MM.1S (cell line): ENCODE data around the gene CLIC4.

Experiments
- DNase-seq: peaks from one replicate; pipeline ENCODE4 v3.0.0-alpha.2; 2015
- H2AFZ ChIP-seq: fragments of 300-600 bp; sonication (generic); 2 replicates; pipeline ENCODE4 v1.6.0; 2016; ENCODE audit warnings: antibody characterized with exemption, low read length
- H3F3A ChIP-seq: fragments of 300-600 bp; sonication (generic); 2 replicates; pipeline ENCODE4 v1.6.1; 2016; ENCODE audit warnings: mild to moderate bottlenecking, antibody characterized with exemption, low read length, moderate library complexity, mixed read lengths; ENCODE audit not compliant: insufficient read depth
- H3K27ac ChIP-seq: fragments of 300-600 bp; sonication (generic); 2 replicates; pipeline ENCODE4 v1.5.1; 2016; ENCODE audit warnings: mild to moderate bottlenecking, low read length
- H3K27me3 ChIP-seq: fragments of 300-600 bp; sonication (generic); replicated peaks from 2 replicates; pipeline ENCODE4 v1.6.0; 2016; ENCODE audit warnings: low read length; ENCODE audit not compliant: insufficient read depth
- H3K36me3 ChIP-seq: fragments of 300-600 bp; sonication (generic); replicated peaks from 2 replicates; pipeline ENCODE4 v1.6.1; 2016; ENCODE audit warnings: mild to moderate bottlenecking, low read length, mixed read lengths; ENCODE audit not compliant: insufficient read depth
- H3K4me1 ChIP-seq: fragments of 300-600 bp; sonication (generic); 2 replicates; pipeline ENCODE4 v1.6.1; 2016; ENCODE audit warnings: low read length, mixed read lengths
- H3K4me2 ChIP-seq: fragments of 300-600 bp; sonication (generic); 2 replicates; pipeline ENCODE4 v1.6.0; 2016; ENCODE audit warnings: low read depth, low read length
- H3K4me3 ChIP-seq: fragments of 300-600 bp; sonication (generic); 2 replicates; pipeline ENCODE4 v1.5.1; 2016; ENCODE audit warnings: low read length, mixed read lengths
- H3K79me2 ChIP-seq: fragments of 300-600 bp; sonication (generic); 2 replicates; pipeline ENCODE4 v1.6.1; 2016; ENCODE audit warnings: mixed run types, low read length, mixed read lengths
- H3K9ac ChIP-seq: fragments of 300-600 bp; sonication (generic); 2 replicates; pipeline ENCODE4 v1.6.1; 2016; ENCODE audit warnings: low read length, mixed read lengths
- H3K9me2 ChIP-seq: fragments of 300-600 bp; sonication (generic); replicated peaks from 2 replicates; pipeline ENCODE4 v1.6.1; 2016; ENCODE audit warnings: mild to moderate bottlenecking, low read length, mixed read lengths; ENCODE audit not compliant: insufficient read depth
- H3K9me3 ChIP-seq: fragments of 300-600 bp; sonication (generic); replicated peaks from 2 replicates; pipeline ENCODE4 v1.6.1; 2016; ENCODE audit warnings: mild to moderate bottlenecking, low read length, mixed read lengths; ENCODE audit not compliant: insufficient read depth
- H4K20me1 ChIP-seq: fragments of 300-600 bp; sonication (generic); 2 replicates; pipeline ENCODE4 v1.6.1; 2016; ENCODE audit warnings: mild to moderate bottlenecking, low read length, moderate library complexity, mixed read lengths; ENCODE audit not compliant: insufficient read depth
- EZH2 ChIP-seq: fragments of 300-600 bp; sonication (generic); optimal IDR thresholded peaks from 2 replicates; pipeline ENCODE3; 2017; ENCODE audit warnings: low read depth, mild to moderate bottlenecking, antibody characterized with exemption, low read length, mixed read lengths
- EZH2phosphoT487 ChIP-seq: fragments of 300-600 bp; sonication (generic); IDR thresholded peaks from 2 replicates; pipeline ENCODE4 v1.6.1; 2018; ENCODE audit warnings: antibody characterized with exemption, low read length
- TF ChIP-seq, protein P1 (sequence below): fragments of 300-600 bp; sonication (generic); IDR thresholded peaks from 2 replicates; pipeline ENCODE4 v1.5.1; 2016; ENCODE audit warnings: antibody characterized with exemption, low read length, mixed read lengths

The CLIC4 gene

DNA sequence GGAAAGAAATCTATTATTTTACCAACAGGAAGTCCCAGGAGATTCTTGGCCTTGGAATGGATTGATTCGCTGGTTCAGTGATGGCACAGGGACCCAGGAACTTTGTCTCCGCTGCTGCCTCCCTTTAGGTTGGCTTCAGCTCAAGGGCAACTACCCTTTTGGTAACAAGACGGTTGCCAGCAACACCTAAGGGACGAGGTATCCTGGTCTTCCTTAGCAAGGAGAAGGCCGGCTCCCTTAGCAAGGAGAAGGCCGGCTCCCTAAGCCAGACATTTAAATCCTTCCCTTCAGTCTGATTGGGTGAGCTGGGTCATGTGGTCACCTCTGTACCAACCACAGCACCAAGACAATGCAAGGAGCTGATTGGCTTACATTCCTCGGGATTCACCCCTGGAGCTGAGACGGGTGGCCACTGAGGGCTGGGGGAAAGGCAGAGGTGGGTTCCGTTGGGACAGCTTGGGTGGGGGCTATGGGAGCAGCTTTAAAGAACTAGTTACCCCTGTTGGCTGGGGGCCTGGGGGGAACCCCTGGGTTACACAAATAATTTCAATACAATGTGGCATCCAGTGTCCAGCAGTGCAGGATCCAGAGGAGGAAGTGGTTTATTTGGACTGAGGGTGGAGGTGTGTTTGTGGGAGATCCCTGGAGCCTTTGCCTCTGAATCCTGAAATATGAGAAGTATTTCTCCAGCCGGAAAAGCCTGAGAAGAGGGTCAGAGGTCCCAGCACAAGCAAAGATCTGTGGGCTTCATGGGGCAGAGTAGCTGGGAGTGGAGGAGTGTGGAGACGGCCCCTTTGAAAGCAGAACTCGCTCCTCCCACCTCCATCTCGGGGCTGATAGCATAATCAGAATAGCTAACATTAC lies 20.7 kb upstream of the CLIC4 start:
- H3K27ac ChIP-seq, result no peak overlapping the region
- H4K20me1 ChIP-seq, result no peaks in the 10 kb centered on the region
- H3K36me3 ChIP-seq, result no peaks in the 10 kb centered on the region
- H3K9me2 ChIP-seq, result no peaks in the 10 kb centered on the region
- no peak overlapping the region for H3K4me2 ChIP-seq
- peaks cover 13% of the 10 kb centered on the region for H3K4me1 ChIP-seq
- H3K9ac ChIP-seq, result no peak overlapping the region
- no peaks in the 10 kb centered on the region for H3K79me2 ChIP-seq
- TF ChIP-seq EZH2 (no peak), EZH2phosphoT487 (no peak)
- TF ChIP-seq, protein P1, sequence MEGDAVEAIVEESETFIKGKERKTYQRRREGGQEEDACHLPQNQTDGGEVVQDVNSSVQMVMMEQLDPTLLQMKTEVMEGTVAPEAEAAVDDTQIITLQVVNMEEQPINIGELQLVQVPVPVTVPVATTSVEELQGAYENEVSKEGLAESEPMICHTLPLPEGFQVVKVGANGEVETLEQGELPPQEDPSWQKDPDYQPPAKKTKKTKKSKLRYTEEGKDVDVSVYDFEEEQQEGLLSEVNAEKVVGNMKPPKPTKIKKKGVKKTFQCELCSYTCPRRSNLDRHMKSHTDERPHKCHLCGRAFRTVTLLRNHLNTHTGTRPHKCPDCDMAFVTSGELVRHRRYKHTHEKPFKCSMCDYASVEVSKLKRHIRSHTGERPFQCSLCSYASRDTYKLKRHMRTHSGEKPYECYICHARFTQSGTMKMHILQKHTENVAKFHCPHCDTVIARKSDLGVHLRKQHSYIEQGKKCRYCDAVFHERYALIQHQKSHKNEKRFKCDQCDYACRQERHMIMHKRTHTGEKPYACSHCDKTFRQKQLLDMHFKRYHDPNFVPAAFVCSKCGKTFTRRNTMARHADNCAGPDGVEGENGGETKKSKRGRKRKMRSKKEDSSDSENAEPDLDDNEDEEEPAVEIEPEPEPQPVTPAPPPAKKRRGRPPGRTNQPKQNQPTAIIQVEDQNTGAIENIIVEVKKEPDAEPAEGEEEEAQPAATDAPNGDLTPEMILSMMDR, result no peak
- no peak overlapping the region for H2AFZ ChIP-seq
- no peak for DNase-seq
- no peaks in the 10 kb centered on the region for H3K27me3 ChIP-seq
- no peak overlapping the region for H3K4me3 ChIP-seq
- H3K9me3 ChIP-seq, result no peaks in the 10 kb centered on the region
- peaks cover 23% of the 10 kb centered on the region for H3F3A ChIP-seq

DNA sequence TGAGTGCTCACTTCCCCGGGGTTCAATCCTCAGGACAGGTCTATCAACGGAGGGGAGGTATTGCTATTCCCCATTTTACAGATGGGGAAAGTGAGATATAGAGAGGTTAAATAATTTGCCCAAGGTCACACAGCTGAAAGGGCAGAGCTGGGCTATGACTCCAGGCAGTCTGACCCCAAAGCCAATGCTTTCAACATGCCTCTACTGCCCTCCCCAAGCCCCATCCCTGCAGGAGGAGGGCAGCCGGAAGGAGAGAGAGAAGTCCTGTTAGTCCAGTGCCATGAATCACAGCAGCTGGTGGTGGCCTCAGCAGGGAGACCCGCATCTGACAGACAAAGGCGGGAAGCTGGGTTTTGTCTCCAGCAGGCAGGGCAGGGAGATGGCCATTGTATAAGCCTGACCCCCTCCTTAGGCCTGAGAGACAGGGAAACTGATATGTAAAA lies 20.0 kb upstream of the CLIC4 start:
- Histone ChIP-seq H3K36me3 (no peaks in the 10 kb centered on the region), H3F3A (peaks cover 23% of the 10 kb centered on the region), H4K20me1 (no peaks in the 10 kb centered on the region), H3K4me2 (no peak overlapping the region), H3K27me3 (no peaks in the 10 kb centered on the region), H3K9me2 (no peaks in the 10 kb centered on the region), H3K79me2 (no peaks in the 10 kb centered on the region), H3K4me3 (no peak overlapping the region), H2AFZ (no peak overlapping the region), H3K27ac (no peak overlapping the region), H3K9ac (no peak overlapping the region), H3K4me1 (peaks cover 13% of the 10 kb centered on the region), H3K9me3 (no peaks in the 10 kb centered on the region)
- DNase-seq, result no peak
- TF ChIP-seq, protein P1, result no peak
- no peak for TF ChIP-seq EZH2phosphoT487
- TF ChIP-seq EZH2, result no peak

DNA sequence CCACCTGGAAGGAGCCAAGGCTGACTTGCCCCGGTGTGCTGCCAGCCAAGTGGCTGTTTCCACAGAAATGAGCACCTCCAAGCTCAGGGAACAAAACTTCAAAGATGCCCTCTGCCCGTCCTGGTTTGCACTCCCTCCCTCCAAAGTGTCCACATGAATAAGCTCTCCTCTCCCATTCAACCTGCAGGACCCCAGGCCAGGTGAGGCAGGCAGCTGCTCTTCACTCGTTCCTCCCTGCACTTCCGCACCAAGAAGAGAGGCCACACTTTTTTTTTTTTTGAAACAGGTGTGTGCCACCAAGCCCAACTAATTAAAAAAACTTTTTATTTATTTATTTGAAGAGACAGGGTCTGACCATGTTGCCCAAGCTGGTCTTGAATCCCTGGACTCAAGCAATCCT lies 18.5 kb upstream of the CLIC4 start:
- no peak for TF ChIP-seq EZH2
- TF ChIP-seq, protein P1, result no peak
- no peak for TF ChIP-seq EZH2phosphoT487
- Histone ChIP-seq H3F3A (peaks cover 23% of the 10 kb centered on the region), H3K36me3 (no peaks in the 10 kb centered on the region), H3K9me3 (no peaks in the 10 kb centered on the region), H3K27ac (peak overlapping the region; percentile 80; the same call in 1 of the 2 replicates), H3K79me2 (no peaks in the 10 kb centered on the region), H3K4me3 (peak overlapping the region; percentile 42; the same call in 1 of the 2 replicates), H3K4me1 (peaks cover 13% of the 10 kb centered on the region), H3K9ac (peak overlapping the region; percentile 42; the same call in 1 of the 2 replicates), H3K27me3 (no peaks in the 10 kb centered on the region), H3K4me2 (peak overlapping the region; percentile 67; the same call in 1 of the 2 replicates), H2AFZ (peak overlapping the region; percentile 68; the same call in 1 of the 2 replicates), H3K9me2 (no peaks in the 10 kb centered on the region), H4K20me1 (no peaks in the 10 kb centered on the region)
- peak; percentile 10 for DNase-seq
